Measurements from ENCODE around the gene MFNG. TPM values are rescaled to one million over a fixed set of nuclear protein-coding genes. Genes with fewer than 3 reads are reported as not detected.

The MFNG gene
- total RNA-seq, 1 experiment from 2014 or later: 3.3 TPM

DNA sequence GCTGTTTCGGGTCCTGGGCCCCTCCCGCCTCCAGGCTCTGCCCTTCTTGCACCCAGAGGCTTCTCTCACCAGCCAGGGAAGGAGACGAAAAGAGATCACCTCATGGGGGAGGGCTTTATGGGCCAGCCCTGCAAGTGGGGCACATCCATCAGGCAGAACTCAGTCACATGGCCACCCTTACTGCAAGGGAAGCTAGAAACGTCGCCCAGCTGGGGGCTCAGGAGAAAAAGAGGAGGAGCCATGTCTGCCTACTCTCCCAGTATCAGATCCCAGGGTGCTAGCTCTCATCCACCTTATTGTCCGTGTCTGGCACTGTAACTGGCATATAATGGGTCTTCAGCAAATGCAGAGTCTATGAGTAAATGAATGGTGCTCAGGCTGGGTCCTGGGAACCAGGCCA lies 24.2 kb downstream of the MFNG start:
- no peaks in the 10 kb centered on the region for H3K9me3 Mint-ChIP-seq
- H3K23me2 ChIP-seq (ENCODE audit: insufficient read length, low read depth, low read length, poor library complexity, severe bottlenecking): no peaks in the 10 kb centered on the region
- H3K4me1 ChIP-seq (ENCODE audit: insufficient read depth, low read length): no peaks in the 10 kb centered on the region
- no peak overlapping the region for H3K27ac ChIP-seq (ENCODE audit: insufficient read length, low read depth, low read length)
- H2AK5ac ChIP-seq (ENCODE audit: insufficient read length, low read length): no peak overlapping the region
- no peak overlapping the region for H2BK5ac ChIP-seq (ENCODE audit: insufficient read length, low read length)
- no peaks in the 10 kb centered on the region for H3K79me1 ChIP-seq (ENCODE audit: insufficient read depth, low read depth, low read length, poor library complexity, severe bottlenecking)
- no peaks in the 10 kb centered on the region for H4K20me1 ChIP-seq (ENCODE audit: control insufficient read depth, insufficient read depth, insufficient read length)
- TF ChIP-seq, protein P1, sequence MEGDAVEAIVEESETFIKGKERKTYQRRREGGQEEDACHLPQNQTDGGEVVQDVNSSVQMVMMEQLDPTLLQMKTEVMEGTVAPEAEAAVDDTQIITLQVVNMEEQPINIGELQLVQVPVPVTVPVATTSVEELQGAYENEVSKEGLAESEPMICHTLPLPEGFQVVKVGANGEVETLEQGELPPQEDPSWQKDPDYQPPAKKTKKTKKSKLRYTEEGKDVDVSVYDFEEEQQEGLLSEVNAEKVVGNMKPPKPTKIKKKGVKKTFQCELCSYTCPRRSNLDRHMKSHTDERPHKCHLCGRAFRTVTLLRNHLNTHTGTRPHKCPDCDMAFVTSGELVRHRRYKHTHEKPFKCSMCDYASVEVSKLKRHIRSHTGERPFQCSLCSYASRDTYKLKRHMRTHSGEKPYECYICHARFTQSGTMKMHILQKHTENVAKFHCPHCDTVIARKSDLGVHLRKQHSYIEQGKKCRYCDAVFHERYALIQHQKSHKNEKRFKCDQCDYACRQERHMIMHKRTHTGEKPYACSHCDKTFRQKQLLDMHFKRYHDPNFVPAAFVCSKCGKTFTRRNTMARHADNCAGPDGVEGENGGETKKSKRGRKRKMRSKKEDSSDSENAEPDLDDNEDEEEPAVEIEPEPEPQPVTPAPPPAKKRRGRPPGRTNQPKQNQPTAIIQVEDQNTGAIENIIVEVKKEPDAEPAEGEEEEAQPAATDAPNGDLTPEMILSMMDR (conservative IDR thresholded peaks at IDR 0.05): no peak
- no peak overlapping the region for H2AFZ ChIP-seq (ENCODE audit: low read length)
- H4K91ac ChIP-seq (ENCODE audit: insufficient read length, low read depth, low read length): no peak overlapping the region
- H2BK12ac ChIP-seq (ENCODE audit: insufficient read length, low read depth, low read length): no peak overlapping the region
- no peak overlapping the region for H3K14ac ChIP-seq (ENCODE audit: insufficient read depth, low read length)
- no peak overlapping the region for H4K8ac ChIP-seq (replicated peaks; ENCODE audit: insufficient read length, low read depth, low read length)
- H3K4me2 ChIP-seq (ENCODE audit: insufficient read depth, insufficient read length, low read length): no peak overlapping the region
- no peak overlapping the region for H3K9ac ChIP-seq (ENCODE audit: extremely low read depth, insufficient read length, low read length)
- H3K18ac ChIP-seq (ENCODE audit: insufficient read length, low read depth, low read length): no peak overlapping the region
- no peak for DNase-seq
- H3K4me1 Mint-ChIP-seq: peaks cover 2 to 25% of the 10 kb centered on the region in 2 experiments; a peak in 2 of 4 replicates
- no peak overlapping the region for H2BK20ac ChIP-seq (ENCODE audit: low read depth, low read length, poor library complexity, severe bottlenecking)
- no peaks in the 10 kb centered on the region for H3K9me3 ChIP-seq (ENCODE audit: control insufficient read depth, low read depth, low read length)
- H2BK120ac ChIP-seq (ENCODE audit: low read depth, low read length, poor library complexity, severe bottlenecking): no peak overlapping the region
- H4K5ac ChIP-seq (ENCODE audit: insufficient read length, low read depth, low read length): no peak overlapping the region
- no peak overlapping the region for H3T11ph ChIP-seq (ENCODE audit: low read length)
- no peaks in the 10 kb centered on the region for H3K36me3 Mint-ChIP-seq (ENCODE audit: insufficient read depth in 1 of 3, low read depth in 3 of 3)
- no peak overlapping the region; a peak in 1 of 7 replicates for H3K27ac Mint-ChIP-seq
- no peak overlapping the region for H3K23ac ChIP-seq (ENCODE audit: insufficient read length, low read depth, low read length)
- no peaks in the 10 kb centered on the region for H3K79me2 ChIP-seq (ENCODE audit: insufficient read depth, low read length)
- H3K27me3 Mint-ChIP-seq (ENCODE audit: low read depth): peaks cover 23% of the 10 kb centered on the region
- no peak overlapping the region for H3K4me3 Mint-ChIP-seq
- H3K4ac ChIP-seq (ENCODE audit: low read depth, low read length): no peak overlapping the region
- no peak overlapping the region for H2BK15ac ChIP-seq (ENCODE audit: low read depth, low read length)
- H3K56ac ChIP-seq (ENCODE audit: insufficient read length, low read depth, low read length): no peak overlapping the region
- H3K27me3 ChIP-seq (ENCODE audit: insufficient read depth, low read length): no peaks in the 10 kb centered on the region
- no CpG with 5 or more reads among the region's 6 CpGs for WGBS (ENCODE audit: extremely low coverage, insufficient read length, low lambda C conversion rate)

Measured in H9 (cell line).